GM21825 (cell line): Measurements from ENCODE around the gene CXorf49B.
A peak's percentile ranks its signal among the peaks of the same experiment; 100 is the strongest.
"Not testable (repeated sequence)": the region's sequence is repeated elsewhere in the genome, so short reads cannot be mapped to it uniquely, and the experiment has no call there.

ENCODE experiments used
- ATAC-seq: cut with Tn5 transposase; IDR thresholded peaks from one replicate; pipeline ENCODE4 v1.9.1; 2021; ENCODE audit warnings: mild to moderate bottlenecking, moderate library complexity; ENCODE audit not compliant: unreplicated experiment

The CXorf49B gene

DNA sequence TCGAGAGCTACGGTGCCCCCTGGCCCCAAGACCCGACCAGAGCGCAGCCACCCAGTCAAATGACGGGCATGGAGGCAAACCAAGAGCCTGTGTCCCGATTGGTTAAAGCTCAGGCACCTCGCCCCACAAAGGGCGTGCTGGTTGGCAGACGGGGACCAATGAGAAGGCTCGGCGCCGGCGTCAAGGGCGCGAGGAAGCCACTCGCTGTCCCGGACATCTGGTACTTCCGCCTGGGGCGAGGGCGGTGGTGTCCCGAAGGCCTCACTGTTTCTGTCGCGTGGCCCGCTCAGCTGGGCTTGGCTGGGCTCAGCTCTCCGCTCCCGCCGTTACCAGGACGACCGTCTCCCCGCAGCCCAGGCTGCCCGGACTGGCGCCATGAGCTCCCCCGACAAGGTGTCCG, at the start of gene CXorf49B:
TSS of gene CXorf49B (plus strand) at position 301 of the 400 bp plus-strand sequence. CDS start at position 376, 75 bp downstream.
- not testable (repeated sequence) for ATAC-seq

DNA sequence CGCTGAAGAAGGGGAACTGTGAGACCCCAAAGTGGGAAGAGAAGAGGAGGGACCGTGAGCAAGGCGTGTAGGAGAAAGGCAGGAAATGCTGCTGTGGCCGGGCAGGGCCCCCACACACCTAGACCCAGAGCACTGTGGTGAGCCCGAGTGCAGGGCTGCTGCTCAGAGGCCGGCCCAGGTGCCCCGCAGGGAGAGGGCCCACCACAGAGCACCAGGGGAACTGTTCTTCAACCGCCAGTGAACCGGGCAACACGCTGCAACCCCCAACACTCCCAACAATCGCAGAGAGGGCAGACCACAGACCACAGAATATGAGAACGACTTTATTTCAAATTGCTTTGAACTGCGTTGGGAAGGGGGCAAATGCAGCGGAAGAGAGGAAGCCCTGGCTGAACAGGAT, 49.1 kb upstream of the CXorf49B start:
- ATAC-seq = not testable (repeated sequence)

DNA sequence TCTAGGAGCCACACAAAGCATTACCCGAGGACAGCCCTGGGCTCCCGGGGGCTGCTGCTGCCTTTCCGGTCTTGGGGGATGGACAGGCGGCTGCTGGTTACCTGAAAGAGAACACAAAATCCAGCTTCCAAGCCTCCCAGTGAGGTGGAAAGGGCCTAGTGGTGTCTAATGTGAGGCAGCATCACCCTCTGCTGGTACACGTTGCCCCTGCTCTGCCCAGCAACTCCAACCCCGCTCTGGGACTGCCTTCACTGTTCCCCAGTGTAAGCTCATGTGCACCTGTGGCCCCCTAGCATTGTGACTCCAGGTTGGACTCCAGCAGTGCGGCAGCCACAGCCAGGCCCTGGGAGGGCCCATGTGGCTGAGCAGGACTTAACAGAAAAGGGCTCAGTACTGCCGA, 47.6 kb upstream of the CXorf49B start:
- ATAC-seq = not testable (repeated sequence)

DNA sequence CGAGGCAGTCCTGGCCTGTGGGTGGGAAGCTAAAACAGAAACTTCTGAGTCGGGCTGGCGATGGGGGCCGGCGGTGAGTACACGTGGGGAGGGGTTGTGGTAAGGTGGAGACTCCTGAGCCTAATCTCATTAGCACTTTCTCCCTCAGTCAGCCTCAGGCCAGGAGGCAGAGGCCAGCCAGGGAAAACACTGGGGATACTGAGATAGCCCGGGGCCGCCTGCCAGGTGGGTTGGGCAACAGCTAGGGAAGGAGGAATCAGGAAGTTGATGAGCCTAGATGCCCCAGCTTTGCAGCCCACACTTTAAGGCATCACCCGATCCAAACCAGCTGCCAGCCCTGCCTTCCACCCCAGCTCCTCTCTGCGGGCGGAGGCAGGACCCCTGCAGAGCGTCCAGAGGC, 46.8 kb upstream of the CXorf49B start:
- not testable (repeated sequence) for ATAC-seq

DNA sequence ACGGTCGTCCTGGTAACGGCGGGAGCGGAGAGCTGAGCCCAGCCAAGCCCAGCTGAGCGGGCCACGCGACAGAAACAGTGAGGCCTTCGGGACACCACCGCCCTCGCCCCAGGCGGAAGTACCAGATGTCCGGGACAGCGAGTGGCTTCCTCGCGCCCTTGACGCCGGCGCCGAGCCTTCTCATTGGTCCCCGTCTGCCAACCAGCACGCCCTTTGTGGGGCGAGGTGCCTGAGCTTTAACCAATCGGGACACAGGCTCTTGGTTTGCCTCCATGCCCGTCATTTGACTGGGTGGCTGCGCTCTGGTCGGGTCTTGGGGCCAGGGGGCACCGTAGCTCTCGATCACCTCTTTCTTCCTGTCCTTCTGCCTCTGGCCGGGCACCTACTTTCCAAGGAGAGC, 45.0 kb upstream of the CXorf49B start, which contains the start of gene CXorf49:
TSS of gene CXorf49 (minus strand) at position 101 of the 400 bp plus-strand sequence. CDS start 134 bp downstream, outside the sequence.
- not testable (repeated sequence) for ATAC-seq

DNA sequence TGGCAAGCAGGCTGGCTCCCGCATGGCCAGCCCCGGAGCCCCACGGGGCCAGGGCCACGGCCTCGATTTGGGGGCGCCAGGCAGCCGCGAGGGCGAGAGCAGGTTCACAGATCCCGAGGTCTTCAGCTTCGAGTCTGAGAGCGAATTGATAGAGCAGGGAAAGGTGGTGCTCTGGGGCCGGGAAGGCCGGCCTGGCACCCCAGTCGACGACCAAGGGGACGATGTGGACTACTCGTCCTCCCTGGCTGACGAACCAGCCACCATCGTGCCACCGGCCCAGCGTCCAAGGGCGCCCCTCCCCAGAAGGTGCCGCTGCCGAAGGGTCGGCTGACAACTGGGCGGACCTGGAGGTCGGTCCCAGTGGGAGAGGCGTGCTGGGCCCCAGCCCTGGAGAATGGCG, 44.0 kb upstream of the CXorf49B start:
- not testable (repeated sequence) for ATAC-seq

DNA sequence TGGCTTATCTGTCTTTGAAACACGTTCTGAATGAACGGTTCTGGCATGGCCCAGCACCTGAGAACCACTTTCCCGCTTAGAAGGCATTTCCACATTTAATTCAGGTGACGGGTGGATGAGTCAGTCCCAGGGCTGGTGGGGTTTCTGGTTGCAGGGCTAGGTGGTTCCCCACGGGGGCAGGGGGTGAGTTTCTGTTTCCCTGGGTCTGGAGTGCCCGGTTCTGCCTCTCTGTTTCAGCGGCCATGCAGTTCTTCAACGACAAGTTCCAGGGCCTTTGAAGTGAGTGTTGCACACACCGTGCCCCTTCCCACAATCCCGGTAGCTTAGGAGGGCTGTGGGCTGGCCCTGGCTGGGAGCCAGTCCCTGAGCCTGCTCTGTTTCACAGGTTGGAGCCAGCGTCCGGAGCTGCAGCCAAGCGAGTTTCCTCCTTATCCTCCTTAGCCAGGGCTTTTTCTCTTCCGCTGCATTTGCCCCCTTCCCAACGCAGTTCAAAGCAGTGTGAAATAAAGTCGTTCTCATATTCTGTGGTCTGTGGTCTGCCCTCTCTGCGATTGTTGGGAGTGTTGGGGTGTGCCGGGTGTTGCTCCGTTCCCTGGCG, 42.8 kb upstream of the CXorf49B start:
- ATAC-seq = not testable (repeated sequence)

DNA sequence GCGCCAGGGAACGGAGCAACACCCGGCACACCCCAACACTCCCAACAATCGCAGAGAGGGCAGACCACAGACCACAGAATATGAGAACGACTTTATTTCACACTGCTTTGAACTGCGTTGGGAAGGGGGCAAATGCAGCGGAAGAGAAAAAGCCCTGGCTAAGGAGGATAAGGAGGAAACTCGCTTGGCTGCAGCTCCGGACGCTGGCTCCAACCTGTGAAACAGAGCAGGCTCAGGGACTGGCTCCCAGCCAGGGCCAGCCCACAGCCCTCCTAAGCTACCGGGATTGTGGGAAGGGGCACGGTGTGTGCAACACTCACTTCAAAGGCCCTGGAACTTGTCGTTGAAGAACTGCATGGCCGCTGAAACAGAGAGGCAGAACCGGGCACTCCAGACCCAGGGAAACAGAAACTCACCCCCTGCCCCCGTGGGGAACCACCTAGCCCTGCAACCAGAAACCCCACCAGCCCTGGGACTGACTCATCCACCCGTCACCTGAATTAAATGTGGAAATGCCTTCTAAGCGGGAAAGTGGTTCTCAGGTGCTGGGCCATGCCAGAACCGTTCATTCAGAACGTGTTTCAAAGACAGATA, 2.4 kb upstream of the CXorf49B start:
- not testable (repeated sequence) for ATAC-seq

DNA sequence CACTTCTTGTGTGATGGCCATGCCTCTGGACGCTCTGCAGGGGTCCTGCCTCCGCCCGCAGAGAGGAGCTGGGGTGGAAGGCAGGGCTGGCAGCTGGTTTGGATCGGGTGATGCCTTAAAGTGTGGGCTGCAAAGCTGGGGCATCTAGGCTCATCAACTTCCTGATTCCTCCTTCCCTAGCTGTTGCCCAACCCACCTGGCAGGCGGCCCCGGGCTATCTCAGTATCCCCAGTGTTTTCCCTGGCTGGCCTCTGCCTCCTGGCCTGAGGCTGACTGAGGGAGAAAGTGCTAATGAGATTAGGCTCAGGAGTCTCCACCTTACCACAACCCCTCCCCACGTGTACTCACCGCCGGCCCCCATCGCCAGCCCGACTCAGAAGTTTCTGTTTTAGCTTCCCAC, 1.7 kb downstream of the CXorf49B start:
- ATAC-seq = not testable (repeated sequence)

DNA sequence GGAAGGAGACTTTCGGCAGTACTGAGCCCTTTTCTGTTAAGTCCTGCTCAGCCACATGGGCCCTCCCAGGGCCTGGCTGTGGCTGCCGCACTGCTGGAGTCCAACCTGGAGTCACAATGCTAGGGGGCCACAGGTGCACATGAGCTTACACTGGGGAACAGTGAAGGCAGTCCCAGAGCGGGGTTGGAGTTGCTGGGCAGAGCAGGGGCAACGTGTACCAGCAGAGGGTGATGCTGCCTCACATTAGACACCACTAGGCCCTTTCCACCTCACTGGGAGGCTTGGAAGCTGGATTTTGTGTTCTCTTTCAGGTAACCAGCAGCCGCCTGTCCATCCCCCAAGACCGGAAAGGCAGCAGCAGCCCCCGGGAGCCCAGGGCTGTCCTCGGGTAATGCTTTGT, 2.5 kb downstream of the CXorf49B start:
- not testable (repeated sequence) for ATAC-seq

DNA sequence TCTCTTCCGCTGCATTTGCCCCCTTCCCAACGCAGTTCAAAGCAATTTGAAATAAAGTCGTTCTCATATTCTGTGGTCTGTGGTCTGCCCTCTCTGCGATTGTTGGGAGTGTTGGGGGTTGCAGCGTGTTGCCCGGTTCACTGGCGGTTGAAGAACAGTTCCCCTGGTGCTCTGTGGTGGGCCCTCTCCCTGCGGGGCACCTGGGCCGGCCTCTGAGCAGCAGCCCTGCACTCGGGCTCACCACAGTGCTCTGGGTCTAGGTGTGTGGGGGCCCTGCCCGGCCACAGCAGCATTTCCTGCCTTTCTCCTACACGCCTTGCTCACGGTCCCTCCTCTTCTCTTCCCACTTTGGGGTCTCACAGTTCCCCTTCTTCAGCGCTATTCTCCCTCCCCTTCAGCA, 4.0 kb downstream of the CXorf49B start:
- not testable (repeated sequence) for ATAC-seq

DNA sequence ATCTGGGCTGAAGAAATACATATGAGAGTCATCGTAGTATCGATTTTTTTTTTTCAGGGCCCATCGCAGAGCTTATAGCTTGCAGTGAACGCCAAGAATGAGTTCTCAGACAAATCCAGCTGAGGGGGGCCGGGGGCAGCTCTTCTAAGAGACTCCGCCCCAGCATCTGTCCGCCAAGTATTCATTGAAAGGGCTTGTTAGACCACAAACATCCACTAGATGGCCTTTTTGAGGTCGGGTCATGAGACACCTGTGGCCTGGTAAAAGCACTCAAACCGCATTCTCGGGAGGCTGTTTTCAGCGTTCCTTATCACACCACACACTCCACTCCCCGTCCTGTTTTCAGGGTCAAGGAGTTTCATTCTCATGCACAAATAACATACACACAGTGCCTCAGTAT, 15.2 kb downstream of the CXorf49B start:
- not testable (repeated sequence) for ATAC-seq

DNA sequence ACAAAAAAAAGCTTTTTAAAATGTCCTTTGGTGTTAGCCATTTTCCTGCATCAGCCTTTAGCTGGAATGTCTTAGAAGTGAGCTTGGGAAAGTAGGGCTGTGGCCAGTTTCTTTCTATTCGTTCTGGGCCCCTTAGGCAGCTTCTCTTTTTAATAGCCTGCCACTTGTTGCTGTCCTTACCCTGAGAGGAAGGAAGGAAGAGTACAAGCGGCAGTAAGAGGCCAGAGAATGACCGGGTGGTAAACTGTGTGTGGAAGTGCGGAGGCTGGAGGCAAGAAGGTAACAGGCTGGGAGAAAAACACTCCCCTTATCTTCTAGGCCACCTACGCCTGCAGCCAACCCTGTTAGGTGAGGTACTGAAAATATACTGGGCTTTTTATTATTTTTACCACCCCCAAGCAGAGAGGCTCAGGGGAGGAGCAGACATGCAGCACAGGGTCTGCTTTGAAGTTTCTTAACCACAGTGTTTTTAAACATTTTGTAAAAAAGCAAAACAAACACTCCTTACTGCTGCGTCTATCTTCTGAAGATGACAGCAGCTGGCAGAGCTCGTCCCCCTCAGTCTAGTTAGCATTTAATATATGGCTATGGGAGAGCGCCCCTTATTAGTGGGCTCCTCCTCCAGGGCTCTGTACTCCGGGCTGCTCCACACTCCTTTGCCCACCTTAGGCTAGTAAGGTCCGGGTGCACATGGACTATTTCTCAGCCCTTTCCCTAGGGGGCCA, 19.2 kb downstream of the CXorf49B start:
- not testable (repeated sequence) for ATAC-seq

DNA sequence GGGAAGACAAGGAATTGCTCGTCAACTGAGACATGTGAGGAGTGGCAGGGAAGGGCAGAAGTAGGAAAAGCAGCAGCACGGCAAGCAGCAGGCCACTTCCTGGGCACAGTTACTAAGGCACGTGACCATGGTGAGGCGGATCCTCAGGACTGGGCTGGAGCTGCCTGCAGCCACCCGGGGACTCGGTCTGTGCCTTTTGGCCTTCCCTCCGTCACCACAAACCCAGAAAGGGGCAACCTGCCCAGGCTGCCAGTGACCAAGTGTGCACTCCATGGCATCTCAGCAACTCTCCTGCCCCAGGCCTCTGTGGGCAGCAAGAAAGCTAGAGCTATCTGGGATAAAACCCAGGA, 19.8 kb downstream of the CXorf49B start:
- ATAC-seq = not testable (repeated sequence)

DNA sequence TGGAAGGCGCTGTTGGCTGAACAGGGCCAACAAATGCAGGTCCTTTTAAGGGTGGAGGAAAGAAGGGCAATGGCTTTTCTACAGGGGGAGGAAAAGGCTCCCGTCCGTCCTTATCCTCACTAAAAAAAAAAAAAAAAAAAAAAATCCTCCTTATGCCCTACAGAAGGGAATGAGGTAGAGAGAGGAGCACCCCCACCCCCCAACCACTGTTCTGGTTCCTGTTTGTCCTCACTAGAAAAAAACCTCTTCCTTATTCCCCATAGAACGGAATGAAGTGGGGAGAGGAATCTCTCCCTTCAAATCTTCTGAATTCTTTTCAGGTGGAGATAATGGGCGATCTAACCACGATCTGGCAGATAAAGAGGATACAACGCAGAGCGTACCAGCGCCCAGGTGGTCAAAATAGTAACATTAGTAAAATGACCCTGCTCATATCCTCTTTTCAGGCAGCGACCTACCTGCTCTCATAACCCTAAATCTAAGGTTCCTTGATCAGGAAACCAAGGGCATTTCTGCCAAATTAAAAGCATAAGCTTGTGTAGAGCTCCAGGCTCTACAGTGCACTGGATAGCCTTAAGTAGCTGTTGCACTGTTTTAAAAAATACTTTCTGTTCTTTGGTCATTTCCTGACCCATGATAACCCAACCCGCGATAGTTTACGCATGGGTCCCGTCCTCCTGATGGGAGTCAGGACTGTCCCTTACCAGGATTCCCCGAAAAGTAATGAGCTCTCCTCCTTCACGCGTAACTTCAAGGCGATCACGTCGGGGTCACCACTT, 20.6 kb downstream of the CXorf49B start:
- peak; percentile 63 for ATAC-seq

DNA sequence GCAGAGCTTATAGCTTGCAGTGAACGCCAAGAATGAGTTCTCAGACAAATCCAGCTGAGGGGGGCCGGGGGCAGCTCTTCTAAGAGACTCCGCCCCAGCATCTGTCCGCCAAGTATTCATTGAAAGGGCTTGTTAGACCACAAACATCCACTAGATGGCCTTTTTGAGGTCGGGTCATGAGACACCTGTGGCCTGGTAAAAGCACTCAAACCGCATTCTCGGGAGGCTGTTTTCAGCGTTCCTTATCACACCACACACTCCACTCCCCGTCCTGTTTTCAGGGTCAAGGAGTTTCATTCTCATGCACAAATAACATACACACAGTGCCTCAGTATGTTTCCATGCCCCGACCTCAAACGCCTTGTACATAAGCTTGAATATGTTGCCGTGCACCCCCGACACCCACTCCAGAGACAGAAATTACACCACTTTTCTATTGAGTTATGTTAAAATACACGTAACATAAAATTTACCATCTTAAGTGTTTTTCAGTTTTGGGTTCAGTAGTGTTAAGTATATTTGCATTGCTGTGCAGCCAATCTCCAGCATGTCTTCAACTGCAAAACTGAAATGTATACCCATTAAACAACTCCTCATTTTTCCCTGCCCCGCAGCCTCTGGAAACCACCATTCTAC, 21.3 kb downstream of the CXorf49B start:
- peak; percentile 56 for ATAC-seq

DNA sequence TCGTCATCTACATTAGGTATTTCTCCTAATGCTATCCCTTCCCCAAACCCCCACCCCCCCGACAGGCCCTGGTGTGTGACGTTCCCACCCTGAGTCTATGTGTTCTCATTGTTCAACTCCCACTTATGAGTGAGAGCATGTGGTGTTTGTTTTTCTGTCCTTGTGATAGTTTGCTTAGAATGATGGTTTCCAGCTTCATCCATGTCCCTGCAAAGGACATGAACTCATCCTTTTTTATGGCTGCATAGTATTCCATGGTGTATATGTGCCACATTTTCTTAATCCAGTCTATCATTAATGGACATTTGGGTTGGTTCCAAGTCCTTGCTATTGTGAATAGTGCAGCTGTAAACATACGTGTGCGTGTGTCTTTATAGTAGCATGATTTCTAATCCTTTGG, 43.3 kb downstream of the CXorf49B start:
- ATAC-seq = not testable (repeated sequence)

DNA sequence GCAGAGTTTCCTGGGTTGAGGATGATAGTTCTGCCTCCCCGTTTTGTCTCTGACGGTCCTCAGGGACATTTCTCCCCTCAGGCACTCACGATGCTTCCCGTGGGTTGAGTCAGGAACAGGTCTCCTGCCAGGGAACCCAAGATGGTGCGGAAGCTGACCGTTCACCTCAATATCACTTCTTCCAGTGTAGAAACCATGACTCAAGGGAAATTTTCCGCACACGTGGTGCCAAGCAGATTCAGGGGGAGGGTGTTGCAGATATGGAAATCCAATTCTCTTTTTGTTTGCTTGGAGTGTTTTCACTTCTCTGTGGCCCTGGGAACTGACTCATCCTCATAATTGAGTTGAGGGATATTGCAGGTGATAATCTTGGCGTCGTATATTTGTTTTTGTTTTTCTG, 46.7 kb downstream of the CXorf49B start:
- ATAC-seq = no peak

DNA sequence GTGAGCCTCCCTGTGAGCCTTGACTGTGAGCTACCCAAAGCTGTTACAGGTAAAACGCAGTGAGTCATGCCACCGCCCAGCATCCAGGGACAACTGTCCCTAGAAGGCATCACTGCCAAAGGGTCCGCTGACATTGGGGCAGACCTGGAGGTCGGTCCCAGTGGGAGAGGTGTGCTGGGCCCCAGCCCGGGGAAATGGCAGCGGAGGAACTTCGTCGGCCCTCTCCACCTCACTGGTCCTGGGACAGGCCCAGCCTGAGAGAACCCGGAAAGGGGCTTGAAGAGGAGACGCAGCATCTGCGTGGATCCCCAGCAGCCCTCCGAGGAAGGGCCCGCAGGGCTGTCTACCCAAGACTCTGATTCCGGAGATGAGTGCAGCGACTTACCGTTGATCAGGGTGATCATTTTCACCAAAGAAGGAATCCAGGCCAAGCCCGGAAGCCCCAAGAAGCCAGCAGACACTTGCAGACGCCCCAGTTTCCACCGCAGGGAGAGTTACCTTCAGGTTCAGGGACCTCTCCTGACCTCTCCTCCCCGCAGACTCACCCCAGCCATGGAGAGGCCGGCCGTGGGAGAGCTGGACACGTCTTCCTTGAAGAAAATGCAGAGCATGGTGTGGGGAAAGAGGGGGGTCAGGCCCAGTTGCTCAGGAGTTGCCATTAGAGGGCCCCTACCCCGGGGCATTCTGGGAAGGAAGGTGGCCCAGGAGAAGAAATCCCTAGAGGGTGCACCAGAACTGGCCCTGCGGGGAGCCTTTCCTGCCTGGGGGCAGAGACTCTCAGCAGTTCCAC, 51.2 kb downstream of the CXorf49B start:
- no peak for ATAC-seq
